Measurements from ENCODE around the gene ATXN7L1.
A peak's percentile ranks its signal among the peaks of the same experiment; 100 is the strongest.

Gene ATXN7L1

DNA sequence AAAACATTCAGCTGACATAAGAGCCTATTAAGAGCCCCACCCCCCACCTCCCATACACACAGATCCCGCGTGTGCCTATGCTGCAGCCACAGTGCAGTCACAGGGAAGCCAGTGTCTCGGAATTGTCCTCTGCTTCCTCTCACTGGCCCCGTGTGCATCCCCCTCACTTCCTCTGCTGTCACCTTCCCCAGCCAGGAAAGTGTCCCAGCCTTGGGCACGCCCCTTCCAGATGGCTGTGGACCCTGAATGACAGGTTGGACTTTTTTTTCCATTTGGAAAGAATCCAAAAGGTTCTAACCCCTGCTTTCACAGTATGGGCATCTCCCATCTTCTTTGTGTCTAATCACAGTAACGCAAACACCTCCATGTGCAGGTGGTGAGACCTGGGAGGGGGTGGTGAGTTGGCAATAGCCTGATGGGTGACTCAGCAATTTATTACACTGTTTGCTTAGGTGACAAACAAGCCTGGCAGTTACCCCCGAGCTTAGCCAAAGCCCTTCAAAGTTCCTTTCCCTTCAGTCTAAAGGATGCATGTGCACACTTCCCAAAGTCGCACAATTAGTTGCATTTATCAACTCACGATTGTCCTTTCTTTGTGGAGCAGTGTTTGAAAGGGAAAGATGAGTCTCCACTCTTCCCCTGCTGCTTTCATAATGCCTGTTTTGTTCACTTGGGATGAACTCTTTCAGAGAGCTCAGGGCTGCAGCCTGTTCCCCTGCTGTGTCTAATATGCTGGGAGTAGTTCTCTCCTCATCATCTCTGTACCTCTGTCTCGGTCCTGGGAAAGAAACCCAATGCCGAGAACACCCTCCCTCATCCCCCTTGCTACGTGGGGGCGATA, 227.6 kb downstream of the ATXN7L1 start (continued):
- TF ChIP-seq, protein P1, sequence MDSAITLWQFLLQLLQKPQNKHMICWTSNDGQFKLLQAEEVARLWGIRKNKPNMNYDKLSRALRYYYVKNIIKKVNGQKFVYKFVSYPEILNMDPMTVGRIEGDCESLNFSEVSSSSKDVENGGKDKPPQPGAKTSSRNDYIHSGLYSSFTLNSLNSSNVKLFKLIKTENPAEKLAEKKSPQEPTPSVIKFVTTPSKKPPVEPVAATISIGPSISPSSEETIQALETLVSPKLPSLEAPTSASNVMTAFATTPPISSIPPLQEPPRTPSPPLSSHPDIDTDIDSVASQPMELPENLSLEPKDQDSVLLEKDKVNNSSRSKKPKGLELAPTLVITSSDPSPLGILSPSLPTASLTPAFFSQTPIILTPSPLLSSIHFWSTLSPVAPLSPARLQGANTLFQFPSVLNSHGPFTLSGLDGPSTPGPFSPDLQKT (IDR thresholded peaks at IDR 0.05; ENCODE audit: borderline replicate concordance, low read depth, low read length), result no peak
- TF ChIP-seq ZNF274 (IDR thresholded peaks at IDR 0.05; ENCODE audit: low read length) (no peak), ZNF274 (tag by site-specific recombination; IDR thresholded peaks at IDR 0.05; ENCODE audit: borderline replicate concordance) (no peak), ZNF561 (tag by site-specific recombination; IDR thresholded peaks at IDR 0.05; ENCODE audit: borderline replicate concordance) (peak; percentile 99), ZNF146 (tag by site-specific recombination; IDR thresholded peaks at IDR 0.05) (no peak), GLI4 (tag by site-specific recombination; IDR thresholded peaks at IDR 0.05) (no peak), ZNF335 (tag by site-specific recombination; conservative IDR thresholded peaks at IDR 0.05) (no peak), ZNF211 (tag by site-specific recombination; IDR thresholded peaks at IDR 0.05; ENCODE audit: low read depth) (no peak), ZFP69B (tag by site-specific recombination; IDR thresholded peaks at IDR 0.05) (no peak), EGR2 (tag by site-specific recombination; IDR thresholded peaks at IDR 0.05; ENCODE audit: low read depth) (no peak; the same call in 1 of the 2 replicates), ZNF514 (tag by site-specific recombination; IDR thresholded peaks at IDR 0.05) (no peak), ZNF747 (tag by site-specific recombination; IDR thresholded peaks at IDR 0.05) (no peak), ZNF558 (tag by site-specific recombination; IDR thresholded peaks at IDR 0.05) (no peak), ZNF48 (tag by site-specific recombination; IDR thresholded peaks at IDR 0.05) (no peak), ZSCAN23 (tag by site-specific recombination; IDR thresholded peaks at IDR 0.05) (no peak), ZIC2 (tag by site-specific recombination; IDR thresholded peaks at IDR 0.05) (peak; percentile 20; the same call in 1 of the 2 replicates), ZNF416 (tag by site-specific recombination; IDR thresholded peaks at IDR 0.05) (no peak), SP7 (tag by site-specific recombination; IDR thresholded peaks at IDR 0.05) (peak; percentile 49; the same call in 1 of the 2 replicates), KLF10 (tag by site-specific recombination; IDR thresholded peaks at IDR 0.05) (0 out of 2 replicates have a peak, but pooled peaks have one; percentile 28), ZNF549 (tag by site-specific recombination; IDR thresholded peaks at IDR 0.05) (no peak), ZNF600 (tag by site-specific recombination; IDR thresholded peaks at IDR 0.05) (0 out of 2 replicates have a peak, but pooled peaks have one; percentile 41), ZNF2 (tag by site-specific recombination; IDR thresholded peaks at IDR 0.05) (no peak), YY2 (tag by site-specific recombination; IDR thresholded peaks at IDR 0.05) (no peak), MEIS1 (CRISPR knock-in tag; IDR thresholded peaks at IDR 0.05; ENCODE audit: borderline replicate concordance) (no peak), PRDM1 (tag by site-specific recombination; IDR thresholded peaks at IDR 0.05) (0 out of 2 replicates have a peak, but pooled peaks have one; percentile 14)
- TF ChIP-seq, protein P2, sequence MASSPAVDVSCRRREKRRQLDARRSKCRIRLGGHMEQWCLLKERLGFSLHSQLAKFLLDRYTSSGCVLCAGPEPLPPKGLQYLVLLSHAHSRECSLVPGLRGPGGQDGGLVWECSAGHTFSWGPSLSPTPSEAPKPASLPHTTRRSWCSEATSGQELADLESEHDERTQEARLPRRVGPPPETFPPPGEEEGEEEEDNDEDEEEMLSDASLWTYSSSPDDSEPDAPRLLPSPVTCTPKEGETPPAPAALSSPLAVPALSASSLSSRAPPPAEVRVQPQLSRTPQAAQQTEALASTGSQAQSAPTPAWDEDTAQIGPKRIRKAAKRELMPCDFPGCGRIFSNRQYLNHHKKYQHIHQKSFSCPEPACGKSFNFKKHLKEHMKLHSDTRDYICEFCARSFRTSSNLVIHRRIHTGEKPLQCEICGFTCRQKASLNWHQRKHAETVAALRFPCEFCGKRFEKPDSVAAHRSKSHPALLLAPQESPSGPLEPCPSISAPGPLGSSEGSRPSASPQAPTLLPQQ (tag by site-specific recombination; IDR thresholded peaks at IDR 0.05), result no peak
- TF ChIP-seq, protein P3, sequence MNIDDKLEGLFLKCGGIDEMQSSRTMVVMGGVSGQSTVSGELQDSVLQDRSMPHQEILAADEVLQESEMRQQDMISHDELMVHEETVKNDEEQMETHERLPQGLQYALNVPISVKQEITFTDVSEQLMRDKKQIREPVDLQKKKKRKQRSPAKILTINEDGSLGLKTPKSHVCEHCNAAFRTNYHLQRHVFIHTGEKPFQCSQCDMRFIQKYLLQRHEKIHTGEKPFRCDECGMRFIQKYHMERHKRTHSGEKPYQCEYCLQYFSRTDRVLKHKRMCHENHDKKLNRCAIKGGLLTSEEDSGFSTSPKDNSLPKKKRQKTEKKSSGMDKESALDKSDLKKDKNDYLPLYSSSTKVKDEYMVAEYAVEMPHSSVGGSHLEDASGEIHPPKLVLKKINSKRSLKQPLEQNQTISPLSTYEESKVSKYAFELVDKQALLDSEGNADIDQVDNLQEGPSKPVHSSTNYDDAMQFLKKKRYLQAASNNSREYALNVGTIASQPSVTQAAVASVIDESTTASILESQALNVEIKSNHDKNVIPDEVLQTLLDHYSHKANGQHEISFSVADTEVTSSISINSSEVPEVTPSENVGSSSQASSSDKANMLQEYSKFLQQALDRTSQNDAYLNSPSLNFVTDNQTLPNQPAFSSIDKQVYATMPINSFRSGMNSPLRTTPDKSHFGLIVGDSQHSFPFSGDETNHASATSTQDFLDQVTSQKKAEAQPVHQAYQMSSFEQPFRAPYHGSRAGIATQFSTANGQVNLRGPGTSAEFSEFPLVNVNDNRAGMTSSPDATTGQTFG (tag by site-specific recombination; IDR thresholded peaks at IDR 0.05; ENCODE audit: borderline replicate concordance), result no peak
- TF ChIP-seq, protein P4, sequence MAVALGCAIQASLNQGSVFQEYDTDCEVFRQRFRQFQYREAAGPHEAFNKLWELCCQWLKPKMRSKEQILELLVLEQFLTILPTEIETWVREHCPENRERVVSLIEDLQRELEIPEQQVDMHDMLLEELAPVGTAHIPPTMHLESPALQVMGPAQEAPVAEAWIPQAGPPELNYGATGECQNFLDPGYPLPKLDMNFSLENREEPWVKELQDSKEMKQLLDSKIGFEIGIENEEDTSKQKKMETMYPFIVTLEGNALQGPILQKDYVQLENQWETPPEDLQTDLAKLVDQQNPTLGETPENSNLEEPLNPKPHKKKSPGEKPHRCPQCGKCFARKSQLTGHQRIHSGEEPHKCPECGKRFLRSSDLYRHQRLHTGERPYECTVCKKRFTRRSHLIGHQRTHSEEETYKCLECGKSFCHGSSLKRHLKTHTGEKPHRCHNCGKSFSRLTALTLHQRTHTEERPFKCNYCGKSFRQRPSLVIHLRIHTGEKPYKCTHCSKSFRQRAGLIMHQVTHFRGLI (tag by site-specific recombination; IDR thresholded peaks at IDR 0.05), result no peak

All from HEK293 (cell line).